GM23248 (cell line): ENCODE results near the gene EIPR1. TPM values are rescaled to one million over a fixed set of nuclear protein-coding genes. Genes with fewer than 3 reads are reported as not detected.

Source experiments
- DNase-seq: peaks from one replicate; pipeline ENCODE4 v3.0.0-alpha.2; 2015
- H2AFZ ChIP-seq: fragments of 200-600 bp; sonication (generic); 2 replicates; pipeline ENCODE4 v1.6.1; 2016; ENCODE audit warnings: antibody characterized with exemption
- H3F3A ChIP-seq: fragments of 200-600 bp; sonication (generic); 2 replicates; pipeline ENCODE4 v1.6.1; 2016; ENCODE audit warnings: mild to moderate bottlenecking, antibody characterized with exemption, mixed run types; ENCODE audit not compliant: insufficient read depth
- H3K27ac ChIP-seq: fragments of 200-600 bp; sonication (generic); 2 replicates; pipeline ENCODE4 v1.5.1; 2016; ENCODE audit warnings: mild to moderate bottlenecking
- H3K27me3 ChIP-seq: fragments of 200-600 bp; sonication (generic); replicated peaks from 2 replicates; pipeline ENCODE4 v1.6.1; 2016; ENCODE audit warnings: mild to moderate bottlenecking; ENCODE audit not compliant: insufficient read depth
- H3K36me3 ChIP-seq: fragments of 200-600 bp; sonication (generic); 2 replicates; pipeline ENCODE4 v1.6.1; 2016; ENCODE audit warnings: low read depth, mild to moderate bottlenecking
- H3K4me1 ChIP-seq: fragments of 200-600 bp; sonication (generic); 2 replicates; pipeline ENCODE4 v1.6.1; 2016; ENCODE audit warnings: mild to moderate bottlenecking; ENCODE audit not compliant: insufficient read depth
- H3K4me2 ChIP-seq: fragments of 200-600 bp; sonication (generic); one replicate; pipeline ENCODE4 v1.6.1; 2016; ENCODE audit warnings: mild to moderate bottlenecking; ENCODE audit not compliant: unreplicated experiment
- H3K4me3 ChIP-seq: fragments of 200-600 bp; sonication (generic); 2 replicates; pipeline ENCODE4 v1.5.1; 2016; ENCODE audit warnings: mild to moderate bottlenecking
- H3K79me2 ChIP-seq: fragments of 200-600 bp; sonication (generic); 2 replicates; pipeline ENCODE4 v1.6.1; 2016; ENCODE audit warnings: mild to moderate bottlenecking; ENCODE audit not compliant: insufficient read depth
- H3K9ac ChIP-seq: fragments of 200-600 bp; sonication (generic); 2 replicates; pipeline ENCODE4 v1.6.1; 2016; ENCODE audit warnings: mild to moderate bottlenecking
- H3K9me2 ChIP-seq: fragments of 200-600 bp; sonication (generic); 2 replicates; pipeline ENCODE4 v1.6.1; 2016; ENCODE audit warnings: mixed run types, mild to moderate bottlenecking, moderate library complexity; ENCODE audit not compliant: insufficient read depth
- H3K9me3 ChIP-seq: fragments of 200-600 bp; sonication (generic); one replicate; pipeline ENCODE4 v1.6.1; 2017; ENCODE audit warnings: low read depth
- H4K20me1 ChIP-seq: fragments of 200-600 bp; sonication (generic); 2 replicates; pipeline ENCODE4 v1.6.0; 2016; ENCODE audit not compliant: insufficient read depth
- EZH2 ChIP-seq: fragments of 200-600 bp; sonication (generic); IDR thresholded peaks from 2 replicates; pipeline ENCODE4 v1.6.1; 2018; ENCODE audit warnings: antibody characterized with exemption, mild to moderate bottlenecking; ENCODE audit not compliant: insufficient read depth, poor library complexity, severe bottlenecking
- EZH2phosphoT487 ChIP-seq: fragments of 200-600 bp; sonication (generic); IDR thresholded peaks from 2 replicates; pipeline ENCODE4 v1.6.1; 2018; ENCODE audit warnings: antibody characterized with exemption, moderate library complexity, mild to moderate bottlenecking, low read depth; ENCODE audit not compliant: insufficient read depth
- WGBS, 2 experiments: methylation state at CpG; one replicate each; pipeline ENCODE4 v1.1.6; 2015 to 2017; ENCODE audit warnings: low lambda C conversion rate in 2 of 2, low coverage in 1 of 2; ENCODE audit errors: missing lambda C conversion rate in 2 of 2; 5-methylcytosine and 5-hydroxymethylcytosine counted together
- in situ Hi-C: fragments of 300-500 bp; cut with MboI; formaldehyde crosslinking; loops from 2 replicates; pipeline ENCODE4 v1.15.0; 2020
- polyA plus RNA-seq: library from polyadenylated mRNA; unstranded; fragments of >200 nt; fragmentation: Nextera tagmentation; extraction: Ambion mirVana; gene quantifications from 2 replicates; pipeline ENCODE4 v1.2.1, GENCODE V29; 2016
- total RNA-seq: library from RNA; depleted of rRNA; stranded (reverse); fragments of >200 nt; shearing (Covaris generic); gene quantifications from 2 replicates; pipeline ENCODE4 v1.2.3, GENCODE V29; 2014

EIPR1 gene
- total and polyA plus RNA-seq, 2 experiments from 2014 or later, result 20.2 to 46.5 TPM

GRCh38 chr2:3326182-3326537 lies 51.5 kb downstream of the EIPR1 start:
- no peak overlapping the region for H3K27ac ChIP-seq
- no peaks in the 10 kb centered on the region for H4K20me1 ChIP-seq
- no peak for DNase-seq
- no peak overlapping the region for H3K4me2 ChIP-seq
- no peaks in the 10 kb centered on the region for H3K9me3 ChIP-seq
- in situ Hi-C loops, result no loop called here
- 97 to 99% methylated on average over 7 of the region's 7 CpGs for WGBS, 2 experiments
- H3K27me3 ChIP-seq, result no peaks in the 10 kb centered on the region
- no peak overlapping the region for H3K9ac ChIP-seq
- no peak for TF ChIP-seq EZH2phosphoT487
- no peak for TF ChIP-seq EZH2
- H3K4me3 ChIP-seq, result no peak overlapping the region
- no peak overlapping the region for H2AFZ ChIP-seq
- no peaks in the 10 kb centered on the region for H3K79me2 ChIP-seq
- H3K9me2 ChIP-seq, result no peaks in the 10 kb centered on the region
- H3K36me3 ChIP-seq, result no peaks in the 10 kb centered on the region; the same call in 1 of the 2 replicates
- no peaks in the 10 kb centered on the region for H3F3A ChIP-seq
- H3K4me1 ChIP-seq, result no peaks in the 10 kb centered on the region

- Histone ChIP-seq H3K9me2 (no peaks in the 10 kb centered on the region), H2AFZ (no peak overlapping the region), H3F3A (no peaks in the 10 kb centered on the region), H3K36me3 (no peaks in the 10 kb centered on the region; the same call in 1 of the 2 replicates), H3K4me3 (no peak overlapping the region), H3K27ac (no peak overlapping the region), H3K79me2 (no peaks in the 10 kb centered on the region), H4K20me1 (no peaks in the 10 kb centered on the region), H3K9ac (no peak overlapping the region), H3K4me2 (no peak overlapping the region), H3K9me3 (no peaks in the 10 kb centered on the region), H3K4me1 (no peaks in the 10 kb centered on the region), H3K27me3 (no peaks in the 10 kb centered on the region)
- in situ Hi-C loops, result no loop called here
- WGBS, 2 experiments, result 97 to 99% methylated on average over 9 to 11 of the region's 11 CpGs
- no peak for TF ChIP-seq EZH2
- TF ChIP-seq EZH2phosphoT487, result no peak
- no peak for DNase-seq
These were observed 52.0 kb downstream of the EIPR1 start for GRCh38 chr2:3325458-3326181.

- TF ChIP-seq EZH2phosphoT487 (no peak), EZH2 (no peak)
- DNase-seq, result no peak
- in situ Hi-C loops, result no loop called here
These were observed 53.0 kb downstream of the EIPR1 start for GRCh38 chr2:3324404-3325281.

GRCh38 chr2:3324036-3324386 lies 53.6 kb downstream of the EIPR1 start:
- no peak overlapping the region for H3K4me2 ChIP-seq
- H3K79me2 ChIP-seq, result no peaks in the 10 kb centered on the region
- no peaks in the 10 kb centered on the region for H3F3A ChIP-seq
- H3K9ac ChIP-seq, result no peak overlapping the region
- in situ Hi-C loops, result no loop called here
- no peaks in the 10 kb centered on the region for H4K20me1 ChIP-seq
- no peaks in the 10 kb centered on the region for H3K9me3 ChIP-seq
- TF ChIP-seq EZH2phosphoT487 (no peak), EZH2 (no peak)
- WGBS, 2 experiments, result 85 to 96% methylated on average over 11 of the region's 11 CpGs
- H3K4me3 ChIP-seq, result no peak overlapping the region
- DNase-seq, result no peak
- H3K4me1 ChIP-seq, result no peaks in the 10 kb centered on the region
- H3K36me3 ChIP-seq, result no peaks in the 10 kb centered on the region
- no peaks in the 10 kb centered on the region for H3K9me2 ChIP-seq
- no peak overlapping the region for H3K27ac ChIP-seq
- no peak overlapping the region for H2AFZ ChIP-seq
- no peaks in the 10 kb centered on the region for H3K27me3 ChIP-seq

More at GRCh38 chr2:3324404-3325281, 53.0 kb downstream of the EIPR1 start:
- Histone ChIP-seq H3K36me3 (no peaks in the 10 kb centered on the region), H2AFZ (no peak overlapping the region), H4K20me1 (no peaks in the 10 kb centered on the region), H3K27ac (no peak overlapping the region), H3F3A (no peaks in the 10 kb centered on the region), H3K9me2 (no peaks in the 10 kb centered on the region), H3K4me1 (no peaks in the 10 kb centered on the region), H3K4me2 (no peak overlapping the region), H3K79me2 (no peaks in the 10 kb centered on the region), H3K4me3 (no peak overlapping the region), H3K9ac (no peak overlapping the region), H3K27me3 (no peaks in the 10 kb centered on the region), H3K9me3 (no peaks in the 10 kb centered on the region)
- 93 to 94% methylated on average over 31 to 34 of the region's 34 CpGs for WGBS, 2 experiments
